IPS-18c (cell line): ENCODE data around the gene PSMG4.
A peak's percentile ranks its signal among the peaks of the same experiment; 100 is the strongest.
"Not testable (repeated sequence)": the region's sequence is repeated elsewhere in the genome, so short reads cannot be mapped to it uniquely, and the experiment has no call there.

Experiments used
- H3K4me3 ChIP-seq: 2 replicates; pipeline ENCODE4 v1.7.0; 2013; ENCODE audit warnings: low read depth, mild to moderate bottlenecking, low read length, moderate library complexity; ENCODE audit not compliant: insufficient read depth
- H3K9me3 ChIP-seq: one replicate; pipeline ENCODE4 v1.6.1; 2013; ENCODE audit warnings: mild to moderate bottlenecking, low read length, moderate library complexity; ENCODE audit not compliant: control insufficient read depth, insufficient read depth

PSMG4 gene

DNA sequence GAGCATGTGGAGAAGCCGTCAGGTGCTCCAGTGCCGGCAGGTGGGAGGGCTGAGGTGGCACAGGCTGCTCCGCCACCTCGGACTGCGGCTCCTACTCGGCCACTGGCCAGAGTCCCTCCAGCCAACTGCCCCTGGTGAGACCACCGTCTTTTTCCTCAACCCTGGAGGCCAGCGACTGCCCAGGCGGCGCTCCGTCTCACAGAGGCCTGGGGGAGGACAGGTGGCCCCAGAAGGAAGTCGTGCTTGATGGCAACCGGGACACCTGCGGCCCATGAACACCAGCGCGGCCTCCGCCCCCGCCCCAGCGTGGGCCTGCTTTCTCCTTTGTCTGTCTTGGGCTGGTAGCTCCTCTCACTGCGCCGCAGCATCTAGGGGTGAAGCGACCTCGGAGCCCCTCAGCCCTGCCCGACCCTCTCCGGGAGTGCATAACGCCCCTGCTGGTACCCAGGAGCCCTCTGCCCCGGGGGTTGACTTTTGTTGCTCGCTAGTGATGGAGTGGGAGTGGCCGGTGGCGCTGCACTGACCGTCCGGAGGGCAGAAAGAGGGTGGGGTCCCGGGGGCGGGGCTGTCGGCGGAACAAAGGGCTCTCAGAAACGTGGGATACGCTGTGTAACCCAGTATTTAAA lies 30.6 kb upstream of the PSMG4 start:
- no peaks in the 10 kb centered on the region for H3K9me3 ChIP-seq
- peak overlapping the region; percentile 94 for H3K4me3 ChIP-seq

DNA sequence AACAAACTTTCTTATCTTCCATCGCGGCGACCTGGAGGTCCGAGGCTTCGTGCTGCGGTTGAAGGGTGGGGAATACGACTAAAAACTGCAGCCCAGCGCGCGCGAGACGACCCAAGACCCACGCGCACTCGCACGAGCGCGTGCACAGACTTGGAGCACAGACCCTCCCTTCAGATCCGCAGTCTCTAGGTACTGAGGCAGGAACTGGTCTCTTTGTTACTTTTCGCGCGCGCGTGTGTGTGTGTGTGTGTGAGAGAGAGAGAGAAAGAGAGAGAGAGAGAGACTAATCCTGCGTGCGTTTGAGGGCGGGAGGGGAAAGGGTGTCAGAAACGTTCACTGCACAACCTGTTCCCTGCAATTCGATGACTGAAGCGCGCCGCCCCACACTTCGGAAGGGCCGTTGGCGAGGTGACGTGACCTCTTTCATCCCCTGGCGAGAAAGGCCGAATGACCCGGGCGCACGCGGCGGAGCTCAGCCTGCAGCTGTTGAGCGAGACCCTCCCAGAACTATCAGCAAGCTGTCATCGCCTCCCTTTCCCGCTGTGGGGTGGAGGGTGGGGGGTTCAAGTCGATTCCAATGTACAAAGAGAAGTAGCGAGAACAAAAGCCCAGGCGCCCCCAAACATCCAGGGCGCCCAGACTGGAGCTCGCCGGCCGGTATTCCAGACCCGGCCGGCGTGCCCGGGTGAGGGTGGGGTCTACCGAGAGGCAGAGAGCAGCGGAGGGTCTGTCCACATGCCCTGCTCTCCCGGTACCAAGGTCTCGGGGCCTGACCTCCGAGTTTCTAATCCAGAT lies 29.8 kb upstream of the PSMG4 start:
- H3K9me3 ChIP-seq = no peaks in the 10 kb centered on the region
- H3K4me3 ChIP-seq = peak overlapping the region; percentile 63

DNA sequence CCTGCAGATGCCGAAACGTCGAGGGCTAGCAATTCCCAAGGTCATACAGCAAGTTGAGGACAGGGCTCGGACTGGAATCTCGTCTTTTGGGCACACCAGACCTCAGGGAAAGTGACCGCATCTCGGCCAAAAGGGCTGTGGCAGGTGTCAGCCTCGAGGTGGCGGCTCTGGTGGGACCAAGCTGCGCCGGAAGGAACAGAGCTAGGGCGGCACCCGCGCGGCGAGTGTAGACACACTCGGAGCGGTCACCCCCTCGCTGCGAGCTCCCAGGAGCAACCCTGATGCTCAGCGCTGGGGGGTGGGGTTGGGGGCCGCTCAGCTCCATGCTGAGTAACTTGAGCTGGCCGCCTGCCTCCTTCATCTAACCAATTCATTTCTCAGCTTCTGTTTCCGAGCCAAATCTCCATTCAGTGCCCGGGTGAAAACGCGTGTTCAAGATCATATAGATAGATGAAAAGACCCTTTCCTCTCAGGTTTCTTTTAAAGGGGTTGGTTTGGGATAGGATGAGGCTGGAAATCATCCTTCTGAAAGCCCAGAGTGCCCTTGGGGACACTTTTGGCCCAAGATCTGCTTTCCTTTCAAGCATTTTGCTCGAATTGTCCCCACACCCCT lies 29.1 kb upstream of the PSMG4 start:
- peak overlapping the region; percentile 63 for H3K4me3 ChIP-seq
- no peaks in the 10 kb centered on the region for H3K9me3 ChIP-seq

DNA sequence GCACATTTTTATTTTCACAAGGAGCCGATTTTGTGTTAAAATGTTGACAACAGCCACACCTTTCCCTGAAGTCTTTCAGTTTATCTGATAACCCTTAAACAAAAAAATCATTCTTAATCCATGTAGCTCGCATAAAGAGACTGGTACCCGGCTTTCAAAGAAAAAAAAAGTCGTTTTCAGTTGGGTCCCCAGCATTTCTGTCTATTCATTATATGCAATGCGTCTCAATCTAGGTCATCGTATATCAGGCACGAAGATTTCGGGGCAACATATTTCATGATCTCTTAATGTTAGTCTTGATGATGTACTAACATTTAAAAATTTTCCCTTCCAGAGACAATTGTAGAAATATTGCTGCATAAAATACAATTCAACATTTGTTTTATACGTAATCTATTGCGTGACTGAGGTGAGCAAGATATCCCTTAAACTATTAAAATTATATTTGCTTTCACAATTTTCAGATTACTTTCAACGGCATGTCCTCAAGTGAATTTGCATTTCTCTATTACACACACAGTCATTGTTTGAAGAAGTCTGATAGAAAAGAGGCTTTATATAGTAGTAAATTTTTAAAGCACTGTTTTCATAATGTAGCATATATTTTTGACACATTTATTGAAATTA lies 28.4 kb upstream of the PSMG4 start:
- peak overlapping the region; percentile 86 for H3K4me3 ChIP-seq
- H3K9me3 ChIP-seq = no peaks in the 10 kb centered on the region

- Histone ChIP-seq H3K9me3 (no peaks in the 10 kb centered on the region), H3K4me3 (peak overlapping the region; percentile 86)
These were observed 27.9 kb upstream of the PSMG4 start for GRCh38 chr6:3230900-3231246.

DNA sequence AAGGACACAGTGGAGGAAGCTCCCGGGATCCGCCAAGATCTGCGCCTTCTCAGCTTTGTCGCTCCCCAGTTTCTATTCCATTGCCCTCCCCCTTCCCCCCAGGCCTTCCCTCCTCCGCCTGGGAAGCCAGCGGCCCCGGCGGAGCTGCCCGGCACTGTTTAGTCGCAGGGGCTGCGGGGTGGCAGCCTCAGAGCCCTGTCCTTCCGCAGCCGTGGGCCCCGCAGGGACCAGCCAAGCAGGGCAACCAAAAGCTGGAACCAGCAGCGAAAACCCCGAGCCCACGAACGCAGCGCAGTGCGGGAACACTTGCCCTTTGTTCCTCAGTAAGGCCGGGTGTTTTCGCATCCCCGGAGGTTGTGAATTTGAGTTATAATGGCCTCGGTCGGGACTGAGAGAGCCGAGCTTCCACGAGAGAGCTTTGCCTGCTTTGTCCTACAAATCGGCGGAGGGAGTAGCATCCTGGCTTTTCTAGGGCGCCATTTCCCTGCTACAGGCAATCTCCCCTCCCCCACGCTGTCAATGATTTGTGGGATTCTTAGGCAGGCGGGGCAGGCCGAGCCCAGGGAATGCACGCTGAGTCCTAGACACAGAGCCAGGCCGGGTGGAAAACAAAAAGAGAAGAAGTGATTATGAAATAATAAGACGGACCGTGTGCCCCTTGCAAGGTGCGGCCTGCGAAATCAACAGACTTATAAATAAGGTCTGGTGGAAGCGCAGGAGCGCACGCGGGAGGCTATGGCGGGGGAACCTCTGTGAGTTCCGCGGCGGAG lies 27.3 kb upstream of the PSMG4 start:
- peak overlapping the region; percentile 86 for H3K4me3 ChIP-seq

GRCh38 chr6:3232017-3232945 lies 26.5 kb upstream of the PSMG4 start:
- H3K9me3 ChIP-seq = no peaks in the 10 kb centered on the region
- H3K4me3 ChIP-seq = peak overlapping the region; percentile 86

More for the DNA sequence above, 27.3 kb upstream of the PSMG4 start:
- no peaks in the 10 kb centered on the region for H3K9me3 ChIP-seq

GRCh38 chr6:3233321-3233720 lies 25.4 kb upstream of the PSMG4 start:
- Histone ChIP-seq H3K4me3 (no peak overlapping the region), H3K9me3 (no peaks in the 10 kb centered on the region)

GRCh38 chr6:3233904-3234303 lies 24.8 kb upstream of the PSMG4 start:
- Histone ChIP-seq H3K9me3 (no peaks in the 10 kb centered on the region), H3K4me3 (no peak overlapping the region)

GRCh38 chr6:3235486-3235885 lies 23.3 kb upstream of the PSMG4 start:
- Histone ChIP-seq H3K9me3 (no peaks in the 10 kb centered on the region), H3K4me3 (no peak overlapping the region)

DNA sequence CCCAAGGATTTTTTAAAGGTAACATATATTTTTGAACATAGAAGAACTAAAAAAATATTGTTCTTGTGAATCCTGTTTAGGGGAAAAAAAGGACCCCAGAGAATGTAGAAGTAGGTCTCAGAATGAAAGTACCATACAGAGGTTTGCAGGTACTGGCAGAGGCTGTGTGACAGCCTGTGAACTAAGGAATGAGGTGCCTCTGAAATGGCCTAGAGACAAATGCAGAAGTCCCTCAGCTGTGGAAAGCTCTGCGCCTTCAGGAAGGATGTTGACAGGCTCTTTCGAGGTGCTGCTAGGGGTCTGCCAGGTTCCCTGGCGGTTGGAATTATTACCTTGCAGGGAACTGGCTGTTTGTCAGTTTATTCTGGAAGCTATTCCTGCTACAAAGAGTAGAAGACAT lies 22.7 kb upstream of the PSMG4 start:
- Histone ChIP-seq H3K4me3 (no peak overlapping the region), H3K9me3 (no peaks in the 10 kb centered on the region)

DNA sequence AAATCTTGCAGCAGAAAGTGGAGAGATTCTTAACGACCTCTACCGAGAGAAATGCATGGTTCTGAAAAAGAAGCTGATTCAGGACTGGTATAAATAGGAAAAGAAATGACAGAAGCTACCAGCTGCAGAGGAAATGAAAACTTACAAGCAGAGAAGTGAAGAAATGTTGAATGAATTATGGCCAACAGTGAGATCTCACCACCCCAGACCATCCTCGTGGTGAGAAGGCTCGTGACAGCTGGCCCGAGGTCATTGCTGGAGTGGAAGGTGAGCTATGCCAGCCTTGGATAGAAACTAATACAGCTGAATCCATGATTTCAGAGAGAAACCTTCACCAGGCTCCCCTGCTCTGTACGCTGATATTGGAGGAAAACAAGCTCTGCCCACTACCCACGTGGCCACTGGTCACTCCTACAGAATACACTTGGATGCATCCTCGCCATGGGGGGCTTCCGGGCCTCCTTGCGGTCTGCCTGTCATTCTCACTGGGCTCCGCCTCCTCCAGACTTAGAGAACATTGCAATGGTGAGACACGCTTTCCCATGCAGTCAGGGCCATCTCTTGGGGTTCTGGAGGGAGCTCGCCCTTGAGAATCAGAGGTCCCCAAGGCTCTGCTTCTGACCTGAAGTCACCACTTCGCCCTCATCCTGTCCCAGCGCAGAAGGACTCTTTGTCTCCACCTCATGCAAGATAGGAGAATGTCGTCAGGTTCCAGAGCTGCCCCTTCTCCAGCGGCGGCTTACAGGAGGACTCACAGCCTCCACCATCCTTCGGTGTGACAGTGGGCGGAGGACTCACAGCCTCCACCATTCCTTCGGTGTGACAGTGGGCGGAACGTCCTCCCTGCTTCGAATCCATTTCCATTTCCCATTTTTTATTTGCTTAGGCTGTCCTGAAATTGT lies 20.7 kb upstream of the PSMG4 start:
- Histone ChIP-seq H3K4me3 (no peak overlapping the region), H3K9me3 (no peaks in the 10 kb centered on the region)

DNA sequence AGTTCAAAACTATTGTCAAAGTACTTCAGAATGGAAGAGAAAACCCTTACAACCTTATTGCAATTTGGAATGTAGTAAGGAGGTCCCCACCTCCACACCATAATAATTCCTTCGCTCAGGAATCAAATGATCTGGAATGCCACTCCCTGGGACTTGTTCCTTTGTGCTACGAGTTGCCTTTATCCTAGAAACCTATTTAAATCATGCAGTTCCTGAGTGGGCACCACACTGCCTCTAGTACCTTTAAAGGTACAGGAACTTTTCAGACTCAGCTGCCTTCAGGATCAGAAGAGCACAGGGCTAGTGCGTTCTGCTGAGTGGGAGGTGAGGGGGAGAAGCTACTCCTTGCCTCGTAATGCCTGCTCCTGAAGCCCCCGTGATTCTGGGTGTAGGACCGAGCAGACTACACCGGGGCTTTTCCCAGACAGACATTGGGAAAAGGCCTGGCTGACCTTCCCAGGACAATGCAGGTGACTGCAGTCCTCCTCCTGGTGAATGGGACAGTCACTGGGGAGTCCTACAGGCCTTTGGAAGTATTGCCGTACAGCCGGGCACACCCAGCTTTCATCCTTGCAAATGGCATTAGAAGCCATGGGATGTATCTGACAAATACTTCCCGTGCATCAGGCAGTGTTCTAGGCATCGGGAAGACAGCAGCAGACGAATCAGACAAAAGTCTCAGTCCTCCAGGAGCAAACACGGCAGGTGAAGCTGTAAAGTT lies 19.5 kb upstream of the PSMG4 start:
- H3K4me3 ChIP-seq = no peak overlapping the region
- peaks cover 2% of the 10 kb centered on the region for H3K9me3 ChIP-seq

DNA sequence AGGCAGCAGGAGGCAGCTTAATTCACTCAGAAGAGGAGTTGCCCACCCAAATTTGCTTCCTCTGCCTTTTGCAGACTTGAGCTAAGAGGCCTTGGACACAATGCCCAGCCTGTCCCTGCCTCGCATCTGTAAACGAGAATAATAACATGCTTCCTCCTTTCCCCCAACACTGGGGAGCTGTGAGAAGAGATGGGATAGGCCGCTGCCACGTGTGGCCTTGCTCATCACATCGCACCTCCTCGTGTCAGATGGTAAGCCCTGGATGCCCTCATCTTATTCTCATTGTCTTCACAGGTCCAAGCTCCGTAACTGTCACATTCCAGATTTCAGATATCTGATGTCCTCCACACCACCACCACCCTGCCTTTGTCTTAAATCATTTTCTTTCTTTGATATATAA lies 18.2 kb upstream of the PSMG4 start:
- no peak overlapping the region for H3K4me3 ChIP-seq
- H3K9me3 ChIP-seq = peaks cover 2% of the 10 kb centered on the region

DNA sequence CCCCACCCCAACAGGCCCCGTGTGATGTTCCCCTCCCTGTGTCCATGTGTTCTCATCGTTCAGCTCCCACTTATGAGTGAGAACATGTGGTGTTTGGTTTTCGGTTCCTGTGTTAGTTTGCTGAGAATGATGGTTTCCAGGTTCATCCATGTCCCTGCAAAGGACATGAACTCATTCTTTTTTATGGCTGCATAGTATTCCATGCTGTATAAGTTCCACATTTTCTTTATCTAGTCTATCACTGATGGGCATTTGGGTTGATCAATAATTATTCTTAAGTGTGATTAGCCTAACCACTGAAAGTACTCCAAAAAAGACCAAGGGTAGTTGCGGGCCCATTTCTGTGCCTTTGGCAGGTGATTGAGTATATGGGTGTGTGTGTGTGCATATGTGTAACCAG lies 17.0 kb upstream of the PSMG4 start:
- H3K9me3 ChIP-seq, H3K4me3 ChIP-seq: not testable (repeated sequence)
